Measurements from ENCODE around the gene TUG1.
A peak's percentile ranks its signal among the peaks of the same experiment; 100 is the strongest.

DNA sequence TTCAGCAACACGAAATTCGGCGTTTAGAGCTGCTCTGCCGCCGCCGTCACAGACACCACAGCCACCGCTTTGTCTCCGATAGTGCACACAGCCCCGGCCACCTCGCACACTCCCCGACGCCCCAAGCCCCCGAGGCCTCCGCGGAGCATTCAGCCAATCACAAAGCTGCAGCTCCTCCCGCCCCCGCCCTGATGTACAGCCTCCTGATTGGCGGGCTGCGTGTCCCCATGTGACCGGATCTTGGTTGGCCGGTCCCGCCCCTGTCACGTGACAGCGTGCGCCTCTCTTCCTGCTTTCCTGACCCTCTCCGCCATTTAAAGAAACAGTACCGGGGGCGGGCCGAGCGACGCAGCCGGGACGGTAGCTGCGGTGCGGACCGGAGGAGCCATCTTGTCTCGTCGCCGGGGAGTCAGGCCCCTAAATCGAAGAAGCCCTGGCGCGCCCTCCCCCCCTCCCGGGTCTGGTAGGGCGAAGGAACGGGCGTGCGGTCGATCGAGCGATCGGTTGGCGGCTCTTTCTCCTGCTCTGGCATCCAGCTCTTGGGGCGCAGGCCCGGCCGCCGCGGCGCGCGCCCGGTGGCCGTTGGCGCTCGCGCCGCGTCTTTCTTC lies at the start of gene TUG1:
- TF ChIP-seq, protein P1, sequence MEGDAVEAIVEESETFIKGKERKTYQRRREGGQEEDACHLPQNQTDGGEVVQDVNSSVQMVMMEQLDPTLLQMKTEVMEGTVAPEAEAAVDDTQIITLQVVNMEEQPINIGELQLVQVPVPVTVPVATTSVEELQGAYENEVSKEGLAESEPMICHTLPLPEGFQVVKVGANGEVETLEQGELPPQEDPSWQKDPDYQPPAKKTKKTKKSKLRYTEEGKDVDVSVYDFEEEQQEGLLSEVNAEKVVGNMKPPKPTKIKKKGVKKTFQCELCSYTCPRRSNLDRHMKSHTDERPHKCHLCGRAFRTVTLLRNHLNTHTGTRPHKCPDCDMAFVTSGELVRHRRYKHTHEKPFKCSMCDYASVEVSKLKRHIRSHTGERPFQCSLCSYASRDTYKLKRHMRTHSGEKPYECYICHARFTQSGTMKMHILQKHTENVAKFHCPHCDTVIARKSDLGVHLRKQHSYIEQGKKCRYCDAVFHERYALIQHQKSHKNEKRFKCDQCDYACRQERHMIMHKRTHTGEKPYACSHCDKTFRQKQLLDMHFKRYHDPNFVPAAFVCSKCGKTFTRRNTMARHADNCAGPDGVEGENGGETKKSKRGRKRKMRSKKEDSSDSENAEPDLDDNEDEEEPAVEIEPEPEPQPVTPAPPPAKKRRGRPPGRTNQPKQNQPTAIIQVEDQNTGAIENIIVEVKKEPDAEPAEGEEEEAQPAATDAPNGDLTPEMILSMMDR (IDR thresholded peaks at IDR 0.05 in 4 of 5, conservative IDR thresholded peaks at IDR 0.05 in 1 of 5) = peak in 2 of 5 experiments; percentile 32 to 33
- peak; percentile 93 to 97 for TF ChIP-seq POLR2A (IDR thresholded peaks at IDR 0.05)

Data from gastrocnemius medialis (tissue), 4 donors.